H1 (cell line): ENCODE data around the gene SMYD4. TPM values are rescaled to one million over a fixed set of nuclear protein-coding genes. Genes with fewer than 3 reads are reported as not detected.

Experiments used
- CTCF ChIA-PET: fragments of 300-600 bp; sonication (Branson Sonifier 250); formaldehyde crosslinking; loops from one replicate; lab custom pipeline; 2021; ENCODE audit not compliant: partially characterized antibody; lab: Charles Lee
- POLR2A ChIA-PET: fragments of 300-600 bp; sonication (Branson Sonifier 250); formaldehyde crosslinking; loops from one replicate; lab custom pipeline; 2021; ENCODE audit warnings: inconsistent platforms; ENCODE audit not compliant: partially characterized antibody; lab: Charles Lee
- DNase-seq, 2 experiments: peaks; one replicate each; pipeline versions ENCODE4 v3.0.0 to v3.0.0-alpha.2; 2010 to 2022; ENCODE audit warnings: low spot score in 2 of 2, low read depth in 1 of 2, mixed read lengths in 1 of 2
- FAIRE-seq: peaks from 2 replicates; lab custom pipeline; 2011; peaks lifted over from hg19 to GRCh38; lab: Jason Lieb, UNC
- H2AFZ ChIP-seq: 2 replicates; pipeline ENCODE4 v1.8.1; 2012; ENCODE audit warnings: low read length, inconsistent platforms
- H2AK5ac ChIP-seq: 2 replicates; pipeline ENCODE4 v1.6.1; 2013; ENCODE audit warnings: low read depth, low read length
- H2BK120ac ChIP-seq: replicated peaks from 2 replicates; pipeline ENCODE3; 2013; ENCODE audit warnings: low read depth, low read length, inconsistent platforms
- H2BK12ac ChIP-seq: 2 replicates; pipeline ENCODE4 v1.6.1; 2013; ENCODE audit warnings: low read depth, low read length
- H2BK15ac ChIP-seq: 2 replicates; pipeline ENCODE4 v1.6.1; 2013; ENCODE audit warnings: low read length
- H2BK20ac ChIP-seq: 2 replicates; pipeline ENCODE4 v1.6.1; 2013; ENCODE audit warnings: low read length
- H2BK5ac ChIP-seq: 2 replicates; pipeline ENCODE4 v1.6.1; 2013; ENCODE audit warnings: low read depth, low read length
- H3K14ac ChIP-seq: 2 replicates; pipeline ENCODE4 v1.6.1; 2013; ENCODE audit warnings: inconsistent platforms; ENCODE audit not compliant: insufficient read length
- H3K18ac ChIP-seq: 2 replicates; pipeline ENCODE4 v1.6.1; 2013; ENCODE audit warnings: low read length; ENCODE audit errors: extremely low read depth
- H3K23ac ChIP-seq: 2 replicates; pipeline ENCODE4 v1.6.1; 2013; ENCODE audit warnings: inconsistent platforms; ENCODE audit not compliant: insufficient read length
- H3K23me2 ChIP-seq: 2 replicates; pipeline ENCODE4 v1.6.1; 2013; ENCODE audit warnings: low read depth, low read length
- H3K27ac ChIP-seq: 2 replicates; pipeline ENCODE4 v1.6.1; 2011; ENCODE audit warnings: low read depth, low read length, inconsistent platforms
- H3K27me3 ChIP-seq, 4 experiments: replicated peaks in 1 of 4; 1 replicate in 1 of 4; 2 replicates in 3 of 4; pipeline versions ENCODE4 v1.6.1 to v1.8.1; 2011 to 2013; ENCODE audit warnings: low read length in 3 of 4, mild to moderate bottlenecking in 3 of 4, inconsistent platforms in 2 of 4, mixed read lengths in 2 of 4, moderate library complexity in 1 of 4; ENCODE audit not compliant: control insufficient read depth in 3 of 4, insufficient read depth in 3 of 4; ENCODE audit errors: extremely low read depth in 1 of 4
- H3K36me3 ChIP-seq, 4 experiments: 2 replicates each; pipeline versions ENCODE4 v1.6.1 to v1.8.1; 2011 to 2013; ENCODE audit warnings: mild to moderate bottlenecking in 4 of 4, low read length in 3 of 4, moderate library complexity in 2 of 4, control low read depth in 1 of 4, inconsistent platforms in 1 of 4; ENCODE audit not compliant: insufficient read depth in 4 of 4, control insufficient read depth in 2 of 4
- H3K4ac ChIP-seq: replicated peaks from 2 replicates; pipeline ENCODE3; 2013; ENCODE audit warnings: low read length, low read depth, mixed read lengths, inconsistent platforms; ENCODE audit not compliant: insufficient read length
- H3K4me1 ChIP-seq, 4 experiments: replicated peaks in 1 of 4; 1 replicate in 1 of 4; 2 replicates in 3 of 4; pipeline versions ENCODE4 v1.6.1 to v1.8.1; 2011 to 2013; ENCODE audit warnings: low read length in 3 of 4, inconsistent platforms in 2 of 4, mixed read lengths in 1 of 4; ENCODE audit not compliant: insufficient read depth in 4 of 4, control insufficient read depth in 3 of 4
- H3K4me2 ChIP-seq, 2 experiments: 2 replicates each; pipeline versions ENCODE4 v1.6.1 to v1.8.1; 2011 to 2013; ENCODE audit warnings: low read depth in 2 of 2, low read length in 2 of 2, control low read depth in 1 of 2, inconsistent platforms in 1 of 2, mild to moderate bottlenecking in 1 of 2; ENCODE audit not compliant: insufficient read depth in 1 of 2
- H3K4me3 ChIP-seq, 4 experiments: fragments of 200-600, 300-600 bp in 1 of 4; sonication (generic), shearing (Covaris generic), sonication (Bioruptor Twin) in 1 of 4; 2 replicates each; pipeline versions ENCODE4 v1.5.1 to v1.8.1; 2011 to 2016; ENCODE audit warnings: low read length in 4 of 4, low read depth in 3 of 4, control low read depth in 2 of 4, inconsistent platforms in 2 of 4, mild to moderate bottlenecking in 2 of 4, mixed read lengths in 1 of 4, moderate library complexity in 1 of 4; ENCODE audit not compliant: insufficient read depth in 2 of 4; ENCODE audit errors: extremely low read depth in 1 of 4
- H3K56ac ChIP-seq: replicated peaks from 2 replicates; pipeline ENCODE3; 2013; ENCODE audit warnings: low read depth, mild to moderate bottlenecking, mixed read lengths, low read length, inconsistent platforms; ENCODE audit not compliant: insufficient read length
- H3K79me1 ChIP-seq: 2 replicates; pipeline ENCODE4 v1.6.1; 2013; ENCODE audit warnings: low read depth, low read length, control low read depth
- H3K79me2 ChIP-seq, 2 experiments: 2 replicates each; pipeline versions ENCODE4 v1.6.1 to v1.8.1; 2012 to 2013; ENCODE audit warnings: low read length in 2 of 2, mild to moderate bottlenecking in 2 of 2, inconsistent platforms in 1 of 2; ENCODE audit not compliant: insufficient read depth in 2 of 2, control insufficient read depth in 1 of 2
- H3K9ac ChIP-seq, 4 experiments: replicated peaks in 1 of 4; 1 replicate in 1 of 4; 2 replicates in 3 of 4; pipeline versions ENCODE4 v1.6.1 to v1.8.1; 2011 to 2013; ENCODE audit warnings: low read depth in 3 of 4, low read length in 3 of 4, control low read depth in 2 of 4, mild to moderate bottlenecking in 2 of 4, moderate library complexity in 2 of 4, inconsistent platforms in 1 of 4; ENCODE audit errors: extremely low read depth in 1 of 4
- H3K9me3 ChIP-seq, 2 experiments: 2 replicates each; pipeline versions ENCODE4 v1.6.1 to v1.8.1; 2012 to 2013; ENCODE audit warnings: mild to moderate bottlenecking in 2 of 2, moderate library complexity in 2 of 2, control low read depth in 1 of 2, inconsistent platforms in 1 of 2, low read depth in 1 of 2, low read length in 1 of 2, mixed read lengths in 1 of 2; ENCODE audit not compliant: insufficient read depth in 2 of 2
- H4K20me1 ChIP-seq, 2 experiments: replicated peaks in 1 of 2; 2 replicates each; pipeline versions ENCODE3 to v1.8.1; 2011 to 2013; ENCODE audit warnings: inconsistent platforms in 2 of 2, low read length in 2 of 2, mild to moderate bottlenecking in 1 of 2; ENCODE audit not compliant: insufficient read depth in 2 of 2, control insufficient read depth in 1 of 2
- H4K5ac ChIP-seq: 2 replicates; pipeline ENCODE4 v1.6.1; 2013; ENCODE audit warnings: low read length, low read depth, mixed read lengths, inconsistent platforms; ENCODE audit not compliant: insufficient read length
- H4K8ac ChIP-seq: 2 replicates; pipeline ENCODE4 v1.8.0; 2013; ENCODE audit warnings: mild to moderate bottlenecking, moderate library complexity, low read length, inconsistent platforms; ENCODE audit not compliant: insufficient read depth; ENCODE audit errors: extremely low read depth
- H4K91ac ChIP-seq: replicated peaks from 2 replicates; pipeline ENCODE3; 2013; ENCODE audit warnings: low read length, mixed read lengths, inconsistent platforms; ENCODE audit not compliant: insufficient read length
- ATF3 ChIP-seq: IDR thresholded peaks from 2 replicates; pipeline ENCODE4 v1.6.1; 2011; ENCODE audit warnings: low read depth, mild to moderate bottlenecking, low read length; ENCODE audit not compliant: insufficient read depth
- CTBP2 ChIP-seq: IDR thresholded peaks from 2 replicates; pipeline ENCODE4 v1.7.0; 2011; ENCODE audit warnings: borderline replicate concordance, mild to moderate bottlenecking, moderate library complexity, mixed read lengths, low read length; ENCODE audit not compliant: insufficient read depth, insufficient read length
- SP4 ChIP-seq: IDR thresholded peaks from 2 replicates; pipeline ENCODE4 v1.6.1; 2012; ENCODE audit warnings: low read length, inconsistent platforms
- USF2 ChIP-seq: IDR thresholded peaks from 2 replicates; pipeline ENCODE4 v1.6.1; 2011; ENCODE audit warnings: low read length, improper control_type of control experiment
- ZNF274 ChIP-seq: IDR thresholded peaks from 2 replicates; pipeline ENCODE4 v1.7.0; 2012; ENCODE audit warnings: low read length, borderline replicate concordance; ENCODE audit errors: extremely low read depth
- WGBS, 2 experiments: shearing (Covaris generic) in 1 of 2; methylation state at CpG; one replicate each; pipeline versions ENCODE4 v1.1.6 to v1.1.7; 2013 to 2015; ENCODE audit warnings: low lambda C conversion rate in 2 of 2, mixed read lengths in 2 of 2, inconsistent platforms in 1 of 2, low coverage in 1 of 2, missing lambda C conversion rate in 1 of 2; ENCODE audit not compliant: insufficient replicate concordance in 2 of 2, insufficient coverage in 1 of 2, insufficient read length in 1 of 2; ENCODE audit errors: extremely low coverage in 1 of 2, missing lambda C conversion rate in 1 of 2; 5-methylcytosine and 5-hydroxymethylcytosine counted together
- polyA plus RNA-seq, 7 experiments: library from polyadenylated mRNA; depleted of rRNA in 3 of 7; stranded (reverse) in 5 of 7; unstranded in 2 of 7; fragments of >200 nt in 5 of 7; fragments of 200-250 nt in 2 of 7; gene quantifications; 1 replicate in 5 of 7; 2 replicates in 1 of 7; 4 replicates in 1 of 7; pipeline versions ENCODE4 v1.2.1 to v1.2.3, GENCODE V29; 2011 to 2013; ENCODE audit warnings: missing spikeins in 2 of 7, mixed read lengths in 2 of 7
- total RNA-seq: library from RNA; stranded (reverse); fragmentation: NEBNext Ultra II Directional; extraction: Animal tissue kit (Norgen Biotek cat#: 25700); gene quantifications from 2 replicates; pipeline ENCODE4 v1.2.1, GENCODE V29; 2021

Gene SMYD4
- total and polyA plus RNA-seq, 2 of the 8 experiments (the other 6 are each of a cell fraction or from before 2014, with no cell fraction given), result 10.5 to 23.4 TPM

- Histone ChIP-seq H3K4me1 (peaks cover 0 to 7% (median 1%) of the 10 kb centered on the region in 4 experiments; a peak in 4 of 7 replicates), H2AFZ (no peak overlapping the region), H3K4me2 (no peak overlapping the region), H2BK5ac (no peak overlapping the region), H2BK15ac (no peak overlapping the region), H3K36me3 (no peaks in the 10 kb centered on the region; a peak in 2 of 8 replicates), H3K79me1 (no peaks in the 10 kb centered on the region), H2BK12ac (no peak overlapping the region), H3K9ac (no peak overlapping the region; a peak in 1 of 7 replicates), H3K14ac (no peak overlapping the region), H3K27ac (no peak overlapping the region), H2BK120ac (no peak overlapping the region), H4K20me1 (peaks cover 0 to 2% of the 10 kb centered on the region in 2 experiments), H2BK20ac (no peak overlapping the region), H3K23me2 (no peaks in the 10 kb centered on the region), H4K5ac (no peak overlapping the region), H3K18ac (no peak overlapping the region), H3K23ac (no peak overlapping the region), H3K56ac (no peak overlapping the region), H3K9me3 (no peaks in the 10 kb centered on the region), H3K79me2 (no peaks in the 10 kb centered on the region), H3K4me3 (no peak overlapping the region), H4K91ac (no peak overlapping the region), H3K4ac (no peak overlapping the region), H2AK5ac (no peak overlapping the region), H3K27me3 (no peaks in the 10 kb centered on the region), H4K8ac (peak overlapping the region; percentile 79; the same call in 1 of the 2 replicates)
- WGBS, 2 experiments, result 93% methylated on average over 10 of the region's 10 CpGs; no CpG with 5 or more reads in 1 of the 2 experiments
- FAIRE-seq, result no peak
- ChIA-PET CTCF (no interaction called here), POLR2A (interaction anchor here (1.3 to 2.6 kb wide), 2 partner anchors 8 to 48 kb away, joined by 3 to 9 read pairs; no protein-coding TSS in a partner anchor)
- no peak for DNase-seq
- no peak for TF ChIP-seq USF2
- no peak for TF ChIP-seq ZNF274
- no peak for TF ChIP-seq SP4
- no peak for TF ChIP-seq CTBP2
- TF ChIP-seq ATF3, result no peak
Measured at GRCh38 chr17:1735418-1735817, 94.3 kb downstream of the SMYD4 start.
